GM21717 (cell line): ENCODE results near the gene BHLHE40.

Source experiments
- ATAC-seq: cut with Tn5 transposase; IDR thresholded peaks from one replicate; pipeline ENCODE4 v1.9.1; 2021; ENCODE audit warnings: mild to moderate bottlenecking, moderate library complexity; ENCODE audit not compliant: unreplicated experiment

The BHLHE40 gene

DNA sequence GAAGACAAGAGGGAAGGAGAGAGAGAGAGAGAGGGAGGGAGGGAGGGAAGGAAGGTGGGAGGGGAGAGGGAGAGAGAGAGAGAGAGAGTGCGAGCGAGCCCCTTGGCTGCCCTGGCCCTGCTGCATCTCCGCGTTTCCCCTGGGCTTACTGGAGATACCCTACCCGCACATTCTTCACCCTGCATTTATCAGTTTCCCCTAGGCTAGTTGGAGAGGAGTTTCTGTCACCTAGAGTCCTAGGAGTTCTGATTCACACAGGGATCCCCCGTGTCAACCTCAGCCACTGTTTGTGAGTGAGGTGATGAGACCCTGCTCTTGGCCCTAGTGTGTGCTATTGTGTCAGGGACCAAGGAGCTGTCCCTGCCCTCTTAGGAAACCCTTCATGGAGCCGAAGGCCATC, 18.7 kb downstream of the BHLHE40 start:
- no peak for ATAC-seq

DNA sequence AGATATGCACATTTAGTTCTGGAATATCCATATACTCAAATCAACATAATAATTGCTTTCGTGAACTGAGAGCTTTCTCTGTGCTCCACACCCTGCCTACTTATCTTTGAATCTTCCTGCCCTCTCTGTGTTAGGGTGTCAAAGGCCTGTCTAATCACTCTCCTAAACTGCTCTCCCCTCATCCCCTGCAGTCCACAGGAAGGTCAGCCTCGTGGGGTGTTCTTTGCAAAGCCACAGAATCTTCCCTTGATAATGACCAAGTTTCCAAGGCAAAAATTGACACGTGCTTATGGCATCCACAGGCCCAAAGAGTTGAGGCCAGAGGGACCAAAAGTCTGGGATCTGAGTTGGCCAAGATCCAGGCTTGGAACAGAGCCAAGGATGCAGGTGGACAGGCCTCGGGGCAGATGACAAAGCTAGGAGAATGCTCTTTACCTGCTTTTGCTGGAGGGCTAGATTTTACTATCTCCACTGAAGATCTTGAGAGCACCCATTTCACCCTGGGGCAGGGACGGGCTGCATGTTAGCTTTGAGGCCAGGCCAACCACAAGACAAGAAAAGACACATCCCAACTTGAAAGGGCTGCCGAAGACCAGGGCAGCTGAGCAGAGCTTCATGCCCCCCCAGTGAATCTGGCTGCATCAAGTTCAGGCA, 20.4 kb downstream of the BHLHE40 start:
- no peak for ATAC-seq

DNA sequence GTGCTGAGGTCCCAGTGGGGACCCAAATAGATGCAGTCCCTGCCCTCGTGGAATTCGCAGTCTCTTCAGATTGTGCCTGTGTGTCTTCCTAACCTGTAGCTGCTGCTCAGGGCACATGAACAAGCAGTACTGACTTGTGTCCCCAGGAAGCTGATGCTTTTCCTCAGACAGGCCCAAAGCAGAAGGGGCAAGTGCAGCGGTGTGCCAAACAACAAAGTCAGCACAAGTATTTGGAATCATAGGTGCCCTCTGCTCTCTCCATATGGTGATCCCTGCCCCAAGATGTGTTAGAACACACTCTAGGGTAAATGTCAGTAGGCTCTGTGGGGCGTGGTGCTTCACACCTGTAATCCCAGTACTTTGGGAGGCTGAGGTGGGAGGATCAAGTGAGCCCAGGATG, 21.9 kb downstream of the BHLHE40 start:
- no peak for ATAC-seq

DNA sequence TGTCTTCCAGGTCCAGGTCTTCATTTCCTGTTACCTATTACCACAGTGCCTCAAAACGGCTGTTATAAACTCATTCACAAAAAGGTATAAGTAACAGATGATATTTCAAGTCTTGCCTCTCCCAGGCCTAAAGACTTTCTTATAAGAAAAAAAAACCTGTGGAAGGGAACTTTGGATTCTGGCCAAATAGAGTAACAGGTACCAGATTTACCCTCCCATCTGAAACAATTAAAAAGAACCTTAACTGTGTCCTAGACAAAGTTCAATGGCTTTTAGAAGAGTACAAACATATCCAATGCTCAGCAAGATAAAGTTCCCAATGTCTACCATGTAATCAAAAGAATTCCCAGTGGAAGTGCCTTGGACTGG, 22.6 kb downstream of the BHLHE40 start:
- ATAC-seq = no peak

DNA sequence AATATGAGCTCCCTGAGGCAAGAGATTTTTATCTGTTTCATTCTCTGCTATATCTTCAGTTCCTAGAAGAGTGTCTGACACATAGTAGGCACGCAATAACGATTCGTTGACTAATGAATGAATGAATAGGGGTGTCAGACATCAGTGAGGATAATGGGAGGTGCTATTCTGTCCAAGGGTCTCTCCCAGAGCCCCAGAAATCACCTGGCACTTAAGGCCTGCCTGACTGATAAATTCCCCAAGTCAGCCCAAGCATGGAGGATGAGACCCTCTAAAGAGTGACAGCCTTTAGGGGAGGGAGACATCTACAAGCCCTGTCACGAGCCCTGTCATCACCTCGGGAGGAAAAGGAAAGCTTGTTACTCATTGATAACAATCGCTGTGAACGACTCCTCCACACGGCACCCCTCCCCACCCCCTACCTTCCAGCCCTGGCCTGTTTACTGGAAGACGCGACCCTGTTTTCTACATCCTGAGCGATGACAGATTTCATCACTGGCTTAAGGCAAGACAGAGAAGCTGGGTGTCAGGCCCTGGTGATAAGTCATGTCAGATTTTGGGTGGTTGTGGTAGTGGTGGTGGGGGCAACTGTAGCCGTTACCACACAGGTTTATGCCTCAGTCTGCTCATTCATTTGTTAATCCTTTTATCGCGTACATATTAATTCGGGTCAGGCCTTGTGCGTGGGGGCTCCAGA, 23.1 kb downstream of the BHLHE40 start:
- no peak for ATAC-seq

DNA sequence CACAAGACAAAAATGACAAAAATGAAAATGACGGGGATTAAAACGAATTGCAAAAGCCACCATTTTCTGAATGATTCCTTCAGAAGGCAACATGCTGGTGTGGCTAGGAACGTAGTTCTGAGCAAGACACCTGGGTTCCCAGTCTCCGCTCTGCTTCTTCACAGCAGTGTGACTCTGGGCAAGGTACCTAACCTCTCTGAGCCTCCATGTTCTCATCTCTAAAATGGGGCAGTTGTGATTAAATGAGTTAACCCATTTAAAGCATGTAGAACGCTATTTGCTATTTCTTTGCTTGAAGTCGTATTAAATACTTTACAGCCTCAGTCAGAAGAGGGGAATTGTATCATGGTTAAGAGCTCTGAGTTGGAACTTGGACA, 23.6 kb downstream of the BHLHE40 start:
- ATAC-seq = no peak

DNA sequence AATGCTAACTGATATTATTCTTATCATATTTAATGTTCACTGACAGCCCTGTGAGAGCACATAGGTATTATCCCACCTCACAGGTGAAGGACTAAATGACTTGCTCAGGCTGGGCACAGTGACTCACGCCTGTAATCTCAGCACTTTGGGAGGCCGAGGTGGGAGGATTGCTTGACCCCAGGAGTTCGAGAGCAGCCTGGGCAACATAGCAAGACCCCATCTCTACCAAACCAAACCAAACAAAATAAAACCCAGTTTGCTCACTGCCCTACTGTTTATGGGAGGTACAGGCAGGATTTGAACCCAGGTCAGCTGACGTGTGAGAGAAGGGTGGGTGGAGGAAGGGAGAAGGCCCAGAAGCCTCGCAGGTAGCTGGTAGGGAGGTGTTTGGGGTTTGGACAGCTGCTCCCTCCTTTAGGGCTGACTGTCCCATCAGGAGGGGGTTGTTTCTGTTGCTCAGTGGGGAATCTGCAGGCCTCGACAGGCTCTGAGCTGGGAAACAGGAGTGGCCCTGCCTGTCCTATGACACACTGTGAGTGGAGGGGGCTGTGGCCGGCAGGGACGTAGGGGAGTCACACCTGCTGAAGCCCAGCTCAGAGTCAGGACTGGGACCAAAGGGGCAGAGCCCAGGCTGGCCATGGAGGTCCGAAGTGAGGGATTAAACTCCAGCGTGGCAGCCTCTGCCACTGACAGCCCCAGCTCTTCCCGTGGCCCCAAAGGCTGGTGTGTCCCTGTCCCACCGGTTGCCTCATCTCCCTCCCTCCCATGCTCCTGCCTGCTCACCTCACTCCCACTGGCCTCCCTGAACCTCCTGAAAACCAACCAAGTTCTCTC, 25.3 kb downstream of the BHLHE40 start:
- ATAC-seq = no peak

DNA sequence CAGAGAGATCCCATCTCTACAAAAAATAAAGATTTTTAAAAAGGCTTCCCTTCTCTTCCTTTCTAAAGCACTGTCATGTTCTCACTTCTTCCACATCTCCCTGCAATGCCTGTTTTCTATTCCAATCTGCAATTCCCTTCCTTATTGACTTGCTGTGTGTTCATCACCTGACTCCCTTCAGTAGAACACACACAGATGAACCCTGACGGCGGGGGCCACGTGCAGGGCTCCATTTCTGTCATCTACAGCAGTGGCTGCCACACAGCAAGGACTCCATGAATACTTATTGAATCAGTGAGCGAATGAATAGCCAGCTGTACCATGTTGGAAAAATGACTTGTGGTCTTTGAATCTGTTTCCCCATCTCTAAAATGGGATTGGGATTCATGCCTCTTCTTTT, 26.1 kb downstream of the BHLHE40 start:
- ATAC-seq = no peak

DNA sequence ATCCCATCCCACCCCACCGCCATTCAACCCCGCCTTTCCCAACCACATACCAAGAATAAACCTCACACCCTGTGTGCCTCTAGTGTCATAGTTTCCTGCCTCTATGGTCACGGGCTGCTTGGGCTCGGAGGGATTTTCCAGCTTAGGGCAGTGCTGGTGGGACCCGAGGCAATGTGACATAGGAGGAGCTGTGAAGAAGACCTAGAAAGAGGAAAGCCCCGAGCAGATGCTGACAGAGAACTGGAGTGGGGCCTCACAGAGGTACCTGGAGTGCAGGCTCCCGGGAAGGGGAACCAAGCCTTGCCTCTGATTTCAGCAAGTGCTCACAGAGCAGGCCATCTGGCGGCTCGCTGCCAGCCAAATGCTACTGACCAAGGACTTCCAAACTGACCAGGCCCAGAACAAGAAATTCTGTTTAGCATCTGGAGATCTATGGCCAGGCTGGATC, 27.5 kb downstream of the BHLHE40 start:
- peak; percentile 82 for ATAC-seq

DNA sequence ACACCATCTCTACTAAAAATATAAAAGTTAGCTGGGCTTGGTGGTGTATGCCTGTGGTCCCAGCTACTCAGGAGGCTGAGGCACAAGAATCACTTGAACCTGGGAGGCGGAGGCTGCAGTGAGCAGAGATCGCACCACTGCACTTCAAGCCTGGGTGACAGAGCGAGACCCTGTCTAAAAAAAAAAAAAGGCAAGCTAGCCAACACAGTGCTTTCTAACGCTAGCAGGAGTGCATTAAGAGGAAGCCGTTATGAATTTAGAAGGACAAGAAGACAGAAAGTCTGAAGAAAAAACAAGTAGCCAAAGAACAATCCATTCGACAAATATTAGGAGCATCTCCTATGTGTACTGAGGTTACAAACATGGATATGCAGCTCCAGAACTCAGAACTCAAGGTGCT, 28.6 kb downstream of the BHLHE40 start:
- ATAC-seq = no peak

DNA sequence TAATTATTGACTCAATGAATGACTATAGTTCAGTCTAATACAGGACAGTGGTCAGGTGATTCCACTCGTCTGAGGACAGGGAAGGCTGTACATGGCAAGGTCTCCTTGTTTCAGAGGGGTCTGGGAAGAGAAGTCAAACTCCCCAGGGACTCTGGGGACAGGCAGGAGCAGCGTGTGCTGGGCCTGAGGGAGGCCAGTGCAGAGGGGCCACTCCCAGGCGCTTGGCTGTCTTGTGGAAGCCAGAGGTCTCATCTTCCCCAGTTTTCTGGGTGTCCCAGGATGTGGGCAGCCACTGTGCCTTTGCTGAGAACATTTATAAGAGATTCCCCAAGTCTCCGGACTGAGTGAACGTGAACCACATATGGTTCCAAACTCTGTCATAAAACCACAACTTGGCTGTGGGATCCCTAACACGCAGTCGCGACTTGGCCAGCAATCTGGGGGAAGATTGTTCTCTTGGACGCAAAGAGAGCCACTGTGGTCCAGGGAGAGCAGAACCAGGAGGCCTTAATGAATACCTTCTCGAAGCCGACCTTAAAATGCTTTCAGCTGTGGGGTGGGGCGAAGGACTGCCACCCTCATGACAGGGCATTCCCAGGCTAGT, 30.4 kb downstream of the BHLHE40 start:
- ATAC-seq = no peak

DNA sequence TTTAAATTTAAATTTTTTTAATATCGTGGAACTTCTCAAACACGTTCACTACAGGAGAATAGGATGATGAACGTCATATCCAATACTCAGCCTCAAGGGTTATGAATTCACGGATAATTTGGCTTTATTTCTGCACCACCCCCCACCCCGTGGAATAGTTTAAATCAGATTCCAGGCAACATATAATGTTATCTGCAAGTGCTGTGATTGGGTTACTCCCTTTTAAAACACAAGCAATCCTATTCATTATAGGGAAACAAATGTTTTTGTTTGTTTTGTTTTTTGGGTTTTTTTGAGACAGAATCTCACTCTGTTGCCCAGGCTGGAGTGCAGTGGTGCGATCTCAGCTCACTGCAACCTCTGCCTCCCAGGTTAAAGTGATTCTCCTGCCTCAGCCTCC, 30.9 kb downstream of the BHLHE40 start:
- ATAC-seq = no peak

DNA sequence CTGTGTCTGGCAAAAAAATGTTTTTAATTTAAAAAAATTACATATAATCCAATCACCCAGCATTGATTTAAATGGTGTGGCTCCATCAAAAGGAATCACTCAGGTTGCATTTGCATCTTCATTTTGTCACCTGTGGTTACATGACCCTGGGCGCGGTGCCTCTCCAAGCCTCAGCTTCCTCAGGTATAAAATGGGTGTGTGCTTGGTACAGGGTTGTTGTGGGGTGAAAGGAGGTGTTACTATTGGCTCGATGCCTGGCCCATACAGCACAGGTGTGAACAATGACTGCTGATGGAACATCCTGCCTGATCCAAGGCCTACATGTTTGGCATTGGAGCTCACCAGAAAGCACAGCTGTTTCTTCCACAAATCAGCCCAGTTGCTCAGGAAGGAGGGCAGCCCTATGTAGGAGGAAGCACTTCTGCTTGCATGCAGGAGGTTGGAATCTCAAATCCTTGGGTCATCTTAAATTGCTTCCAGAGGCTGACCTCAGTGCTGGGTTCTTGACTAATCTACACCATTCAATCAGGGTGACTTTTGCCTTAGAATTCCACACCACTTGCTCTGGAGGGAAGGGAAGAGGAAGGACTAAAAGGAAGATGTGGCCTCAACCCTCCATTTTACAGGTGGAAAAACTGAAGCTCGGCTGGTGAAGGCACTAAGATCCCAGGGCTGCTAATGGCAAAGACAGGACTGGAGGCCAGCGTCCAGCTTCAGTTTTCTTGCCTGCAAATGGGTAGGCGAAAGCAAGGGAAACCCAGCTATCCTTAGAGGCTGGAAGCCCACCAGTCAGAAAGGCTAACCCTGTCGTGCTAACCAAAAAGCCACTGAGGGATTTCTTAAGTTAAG, 31.7 kb downstream of the BHLHE40 start:
- no peak for ATAC-seq

DNA sequence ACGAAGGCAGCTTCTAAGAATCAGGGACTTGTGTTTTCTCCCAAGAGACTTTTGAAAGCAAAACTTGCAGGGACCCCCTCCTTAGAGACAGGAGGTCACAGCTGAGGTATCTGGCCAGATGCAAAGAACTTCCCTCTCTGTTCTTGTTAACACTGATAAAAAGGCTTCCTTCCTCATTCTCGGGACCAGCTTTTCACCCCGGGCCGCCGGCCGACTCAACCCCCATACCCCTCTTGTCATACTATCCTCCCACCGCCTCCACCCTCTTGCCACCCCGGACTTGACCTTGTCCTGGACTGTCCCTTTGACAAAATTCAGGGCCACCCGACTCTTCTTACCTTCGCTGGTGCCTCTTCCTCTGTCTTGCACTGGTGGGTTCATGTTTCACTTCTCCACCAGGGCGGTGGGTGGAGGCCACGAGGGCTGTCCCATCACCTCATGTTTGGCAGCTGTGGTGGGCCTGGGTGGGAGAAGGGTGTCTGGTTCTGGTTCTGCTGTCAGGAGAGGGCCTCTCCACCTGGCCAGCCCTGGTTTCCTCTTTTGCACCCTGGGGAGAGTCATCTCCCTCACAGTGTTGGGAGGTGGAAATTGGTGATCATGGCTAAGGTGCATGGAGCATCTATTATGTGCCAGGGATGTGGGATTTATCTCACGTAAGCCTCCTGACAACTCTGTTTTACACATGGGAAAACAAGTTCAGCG, 32.5 kb downstream of the BHLHE40 start:
- peak; percentile 65 for ATAC-seq

DNA sequence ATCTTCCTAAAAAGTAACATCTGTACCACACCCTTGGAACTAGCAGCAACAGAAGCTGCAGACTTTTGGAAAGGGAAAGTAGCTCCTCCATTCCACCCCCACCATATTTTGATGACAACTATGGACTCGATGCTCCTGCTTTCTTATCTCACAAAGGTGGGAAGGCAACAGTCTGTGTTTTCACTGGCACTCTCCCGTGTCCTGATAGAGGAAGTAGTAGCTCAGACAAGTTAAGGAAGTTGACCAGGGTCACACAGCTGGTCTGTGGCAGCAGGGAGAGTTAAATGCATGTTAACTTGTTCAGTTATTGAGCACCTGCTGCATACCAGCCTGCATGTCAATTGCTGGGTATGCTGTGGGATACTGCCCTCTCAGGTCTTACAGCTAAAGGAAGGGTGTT, 33.1 kb downstream of the BHLHE40 start:
- peak; percentile 0 for ATAC-seq

DNA sequence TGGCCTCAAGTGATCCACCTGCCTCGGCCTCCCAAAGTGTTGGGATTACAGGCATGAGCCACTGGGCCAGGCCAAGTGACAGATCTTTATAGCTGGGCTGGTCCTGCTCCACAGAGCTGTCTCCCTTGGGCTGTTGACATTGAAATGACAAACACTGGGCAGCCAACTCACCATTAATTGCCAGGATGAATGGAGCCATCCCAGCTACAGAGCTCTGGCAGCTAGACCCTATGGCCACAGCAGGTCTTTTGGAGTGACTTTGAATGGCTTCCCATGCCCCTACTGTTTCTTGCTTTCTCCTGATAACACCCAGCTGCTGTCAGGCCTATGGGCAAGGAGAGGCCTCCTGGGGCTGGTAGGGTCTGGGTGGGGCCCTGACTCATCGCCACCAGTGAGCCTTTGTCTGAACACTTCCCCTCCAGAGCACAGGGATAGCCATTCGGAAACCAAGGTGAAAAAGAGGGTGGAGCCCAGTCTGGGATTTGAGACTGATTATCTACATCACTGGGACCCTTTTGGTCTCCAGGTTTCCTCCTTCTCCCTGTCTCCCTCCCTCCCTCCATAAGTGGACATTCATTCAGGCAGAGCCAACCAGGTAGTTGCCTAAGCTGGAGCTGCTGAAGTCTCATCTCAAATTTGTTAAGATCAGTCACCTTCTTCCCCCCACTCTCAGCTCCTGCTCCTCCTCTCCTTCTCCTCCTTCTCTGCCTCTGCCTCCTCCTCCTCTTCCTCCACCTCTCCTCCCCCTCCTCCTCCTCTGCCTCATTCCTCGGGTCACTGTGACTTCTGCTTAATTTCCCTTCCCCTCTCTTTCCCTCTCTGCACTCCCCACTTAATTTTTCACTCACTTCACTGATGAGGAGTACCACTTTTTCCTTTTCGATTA, 34.0 kb downstream of the BHLHE40 start:
- ATAC-seq = no peak

DNA sequence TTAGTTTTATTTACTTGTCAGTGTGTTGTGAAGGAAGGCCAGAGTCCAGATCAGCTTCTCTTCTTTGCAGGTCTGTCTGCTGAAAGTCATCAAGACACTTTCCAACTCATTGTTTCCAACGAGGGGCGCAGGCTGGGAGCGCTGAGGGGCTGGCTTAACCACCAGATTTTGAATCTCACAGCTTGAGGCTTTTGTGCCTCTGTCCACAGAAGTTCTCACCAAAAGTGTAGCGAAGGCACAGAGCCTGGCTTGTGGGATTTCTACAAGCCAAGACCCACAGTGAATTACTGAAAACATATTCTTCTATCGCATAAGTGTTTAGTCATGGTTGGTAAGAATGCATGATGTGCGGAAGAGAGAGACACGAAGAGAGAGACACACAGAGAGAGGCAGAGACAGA, 35.2 kb downstream of the BHLHE40 start:
- ATAC-seq = no peak

DNA sequence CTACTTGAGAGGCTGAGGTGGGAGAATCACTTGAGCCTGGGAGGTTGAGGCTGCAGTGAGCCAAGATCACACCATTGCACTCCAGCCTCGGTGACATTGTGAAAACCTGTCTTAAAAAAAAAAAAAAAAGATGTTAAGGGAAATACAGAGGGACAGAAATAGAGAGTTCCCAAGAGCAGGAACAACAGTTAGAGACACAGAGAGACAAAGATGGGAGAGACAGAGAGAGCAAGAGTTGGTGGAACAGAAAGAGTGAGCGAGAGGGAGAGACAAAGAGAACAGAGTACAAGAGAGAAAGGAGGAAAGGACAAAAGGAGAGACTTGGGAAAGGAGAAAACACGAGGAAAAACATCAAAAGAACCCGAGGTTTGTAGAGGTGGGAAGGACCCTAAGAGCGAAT, 35.8 kb downstream of the BHLHE40 start:
- ATAC-seq = no peak
